Activated T-cell treated with anti-CD3 and anti-CD28 coated beads, Interleukin-2, amount 50 U/mL, for 48 hours (primary cell): ENCODE data around the gene DIAPH1.

ENCODE experiments used
- DNase-seq, 2 experiments: peaks; one replicate each; pipeline ENCODE4 v3.0.0-alpha.2; 2020

Gene DIAPH1

DNA sequence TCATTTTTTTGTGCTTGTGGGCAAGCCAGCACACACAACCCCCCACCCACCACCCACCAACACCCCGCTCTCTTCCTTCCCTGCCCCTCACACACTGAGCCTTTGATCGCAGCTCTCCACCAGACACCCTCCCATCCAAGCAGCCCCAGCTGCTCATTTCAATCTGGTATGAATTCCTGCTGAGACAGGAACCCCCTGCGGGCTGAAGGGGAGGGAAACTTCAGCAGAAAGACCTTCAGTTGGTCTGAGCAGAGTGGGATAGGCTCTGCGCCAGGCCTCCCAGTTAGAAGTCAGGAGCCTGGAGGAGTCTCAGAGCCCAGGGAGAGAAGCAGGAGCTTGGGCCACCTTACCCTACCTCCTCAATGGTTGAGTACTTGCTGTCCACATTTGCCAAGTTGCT is 122.8 kb downstream of the DIAPH1 start:
- DNase-seq = no peak

DNA sequence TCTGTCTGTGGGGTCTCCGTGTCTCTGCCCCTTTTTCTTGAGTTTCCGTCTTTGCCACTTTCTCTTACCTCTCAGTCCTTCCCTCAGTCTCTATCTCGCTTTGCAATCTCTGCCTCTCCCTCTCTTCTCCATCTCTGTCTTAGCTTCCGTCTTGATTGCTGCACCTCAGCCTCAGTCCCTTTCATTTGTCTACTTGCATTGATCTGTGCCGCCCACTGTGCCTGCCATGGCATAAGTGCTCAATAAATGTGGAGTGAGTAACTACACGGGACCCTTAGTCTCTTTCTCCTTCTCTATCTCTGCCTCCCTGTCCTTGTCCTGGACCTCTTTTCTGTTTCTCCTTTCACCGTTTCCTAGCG is 123.4 kb downstream of the DIAPH1 start:
- no peak for DNase-seq

DNA sequence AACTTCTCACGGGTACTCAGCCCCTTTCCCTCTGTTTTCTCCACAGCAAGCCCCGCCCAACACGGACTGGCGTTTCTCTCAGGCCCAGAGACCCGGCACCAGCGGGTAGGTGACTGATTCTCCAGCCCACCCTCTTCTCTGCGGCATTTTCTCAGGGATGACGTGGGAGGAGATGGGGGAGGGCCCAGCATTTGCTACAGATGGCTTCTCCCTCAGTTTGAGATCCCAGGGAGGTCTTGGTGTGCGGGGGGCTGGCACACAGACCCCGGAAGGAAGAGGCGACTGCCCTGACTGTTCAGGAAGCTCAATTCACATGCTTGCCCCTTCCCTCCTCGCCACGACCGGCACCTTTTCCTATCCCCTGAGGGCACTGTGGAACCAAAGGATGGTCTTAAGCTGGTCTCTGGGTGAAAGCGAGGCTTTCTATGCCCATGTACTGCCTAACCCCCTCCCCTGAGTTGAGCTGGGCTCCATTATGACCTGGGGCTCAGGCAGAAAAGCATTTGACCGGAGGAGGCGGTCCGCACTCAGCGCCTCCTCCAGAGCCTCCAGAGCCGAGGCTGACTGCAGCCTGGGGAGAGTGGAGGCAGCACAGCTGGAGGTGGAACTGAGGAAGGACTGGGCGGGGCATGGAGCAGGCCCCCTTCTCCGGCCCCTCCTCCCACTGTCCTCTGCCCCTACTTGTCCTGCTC is 123.9 kb downstream of the DIAPH1 start:
- DNase-seq = no peak

DNA sequence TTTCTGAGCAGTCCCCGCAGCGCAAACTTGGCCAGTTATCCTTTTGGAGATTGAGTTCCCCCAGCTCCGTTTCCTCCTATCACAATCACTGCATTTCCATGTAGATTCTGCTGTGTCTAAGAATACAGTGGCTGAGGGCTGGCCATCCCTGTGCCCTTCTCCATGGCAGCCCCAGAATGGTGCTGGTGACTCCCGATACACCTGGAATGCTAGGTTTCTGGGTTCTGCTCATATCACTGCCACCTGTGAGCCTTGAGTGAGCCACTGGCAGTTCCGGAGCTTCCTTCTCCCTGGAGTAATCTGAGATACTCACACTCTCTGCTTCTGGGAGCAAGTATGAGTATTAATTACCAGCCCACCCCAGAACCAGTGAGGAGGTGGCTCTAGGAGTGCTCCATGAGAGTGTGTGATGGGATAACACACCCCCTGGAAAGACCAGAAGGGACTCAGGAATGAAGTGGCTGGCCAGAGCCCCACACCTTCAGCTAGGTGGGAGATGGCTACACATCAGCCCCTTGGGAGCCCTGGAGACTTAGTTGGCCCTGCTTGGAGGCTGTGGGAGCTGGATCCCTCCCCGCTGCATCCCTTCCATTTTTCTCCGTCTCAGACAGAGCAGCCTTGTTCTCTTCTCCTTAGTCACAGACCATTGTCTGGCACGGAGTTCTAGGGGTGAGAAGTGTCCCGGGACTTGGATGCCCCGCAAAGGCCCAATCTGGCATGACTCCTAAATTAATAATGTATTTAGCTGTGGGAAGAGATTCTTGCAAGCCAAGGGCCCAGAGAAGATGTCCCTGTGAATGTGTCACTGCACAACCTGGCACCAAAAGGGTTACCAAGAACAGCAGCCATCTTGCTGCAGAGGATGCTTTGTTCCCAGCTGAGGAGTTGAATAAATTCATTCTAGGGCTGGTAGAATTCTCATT is 125.0 kb downstream of the DIAPH1 start:
- DNase-seq = no peak

DNA sequence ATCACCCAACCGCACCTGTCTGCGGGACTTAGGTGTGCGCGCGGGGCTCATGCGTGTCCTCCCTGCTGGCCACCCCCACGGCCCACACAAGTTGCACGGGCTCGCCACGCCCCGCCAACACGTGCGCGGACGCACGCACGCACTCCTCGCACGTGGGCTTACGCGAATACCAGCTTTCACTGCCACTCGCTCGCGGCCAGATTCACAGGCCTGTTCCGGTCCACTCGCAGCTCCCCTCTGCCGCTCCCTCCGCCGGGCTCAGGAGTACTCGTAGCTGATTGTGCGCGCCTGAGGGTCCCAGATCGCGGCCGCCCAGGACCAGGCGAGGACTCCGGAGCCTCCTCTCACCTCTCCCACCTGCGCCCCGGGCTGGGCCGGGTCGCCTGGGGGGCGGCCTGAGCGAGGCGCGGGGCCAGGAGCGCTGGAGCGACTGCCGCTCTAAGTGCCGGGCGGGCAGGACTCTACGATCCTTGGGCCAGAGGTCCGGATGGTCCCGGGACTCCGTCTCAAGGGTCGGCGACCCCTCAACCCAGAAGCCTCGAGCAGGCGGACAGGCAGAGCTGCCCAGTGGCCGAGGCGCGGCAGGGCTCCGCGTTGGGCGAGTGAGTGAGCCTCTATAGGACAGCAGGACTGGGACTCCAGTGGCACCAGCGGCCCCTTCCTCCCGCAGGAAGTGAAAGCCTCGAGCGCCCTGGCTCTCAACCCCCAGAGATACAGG is 126.5 kb downstream of the DIAPH1 start:
- DNase-seq = peak; percentile 43 to 52

DNA sequence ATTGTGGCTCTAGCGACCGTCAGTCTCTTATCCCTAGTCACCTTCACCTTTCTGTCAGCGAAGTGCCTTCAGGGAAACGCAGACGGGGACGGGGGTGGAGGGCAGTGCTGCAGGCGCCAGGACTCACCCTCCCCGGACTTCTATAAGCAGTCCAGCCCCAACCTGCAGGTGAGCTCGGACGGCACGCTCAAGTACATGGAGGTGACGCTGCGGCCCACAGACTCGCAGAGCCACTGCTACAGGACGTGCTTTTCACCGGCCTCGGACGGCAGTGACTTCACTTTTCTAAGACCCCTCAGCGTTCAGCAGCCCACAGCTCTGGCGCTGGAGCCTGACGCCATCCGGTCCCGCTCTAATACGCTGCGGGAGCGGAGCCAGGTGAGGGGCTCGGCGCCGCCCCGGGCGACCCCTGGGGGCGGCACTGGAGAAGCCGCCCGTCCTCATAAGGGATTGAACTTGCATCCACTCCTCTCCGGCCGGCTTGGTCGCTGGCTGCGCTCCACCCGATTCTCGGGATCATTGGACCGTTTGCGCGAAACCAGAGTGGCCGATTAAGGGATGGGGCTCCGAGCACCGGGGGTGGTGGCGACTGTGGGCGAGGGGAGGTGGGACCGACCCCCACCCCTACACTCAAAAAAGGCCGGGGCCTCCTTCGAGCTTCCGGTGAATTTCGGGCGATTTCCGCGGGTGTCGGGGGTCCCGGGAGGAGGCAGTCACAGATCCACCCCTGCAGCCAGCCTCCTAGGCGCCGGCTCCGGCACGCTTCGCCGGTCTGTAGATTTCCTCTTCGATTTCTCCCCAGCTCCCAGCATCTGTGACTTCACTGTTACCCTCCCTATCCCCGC is 127.3 kb downstream of the DIAPH1 start:
- no peak for DNase-seq

DNA sequence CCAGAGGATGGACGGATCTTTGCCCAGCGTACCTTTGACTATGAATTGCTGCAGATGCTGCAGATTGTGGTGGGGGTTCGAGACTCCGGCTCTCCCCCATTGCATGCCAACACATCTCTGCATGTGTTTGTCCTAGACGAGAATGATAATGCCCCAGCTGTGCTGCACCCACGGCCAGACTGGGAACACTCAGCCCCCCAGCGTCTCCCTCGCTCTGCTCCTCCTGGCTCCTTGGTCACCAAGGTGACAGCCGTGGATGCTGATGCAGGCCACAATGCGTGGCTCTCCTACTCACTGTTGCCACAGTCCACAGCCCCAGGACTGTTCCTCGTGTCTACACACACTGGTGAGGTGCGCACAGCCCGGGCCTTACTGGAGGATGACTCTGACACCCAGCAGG is 128.0 kb downstream of the DIAPH1 start:
- no peak for DNase-seq

DNA sequence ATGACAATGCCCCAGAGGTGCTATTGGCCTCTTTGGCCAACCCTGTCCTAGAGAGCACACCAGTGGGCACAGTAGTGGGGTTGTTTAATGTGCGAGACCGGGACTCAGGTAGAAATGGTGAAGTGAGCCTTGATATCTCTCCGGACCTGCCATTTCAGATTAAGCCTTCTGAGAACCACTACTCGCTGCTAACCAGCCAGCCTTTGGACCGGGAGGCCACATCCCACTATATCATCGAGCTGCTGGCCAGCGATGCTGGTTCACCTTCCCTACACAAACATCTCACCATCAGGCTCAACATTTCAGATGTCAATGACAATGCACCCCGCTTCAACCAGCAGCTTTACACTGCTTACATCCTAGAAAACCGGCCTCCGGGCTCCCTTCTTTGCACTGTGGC is 128.5 kb downstream of the DIAPH1 start:
- DNase-seq = no peak

DNA sequence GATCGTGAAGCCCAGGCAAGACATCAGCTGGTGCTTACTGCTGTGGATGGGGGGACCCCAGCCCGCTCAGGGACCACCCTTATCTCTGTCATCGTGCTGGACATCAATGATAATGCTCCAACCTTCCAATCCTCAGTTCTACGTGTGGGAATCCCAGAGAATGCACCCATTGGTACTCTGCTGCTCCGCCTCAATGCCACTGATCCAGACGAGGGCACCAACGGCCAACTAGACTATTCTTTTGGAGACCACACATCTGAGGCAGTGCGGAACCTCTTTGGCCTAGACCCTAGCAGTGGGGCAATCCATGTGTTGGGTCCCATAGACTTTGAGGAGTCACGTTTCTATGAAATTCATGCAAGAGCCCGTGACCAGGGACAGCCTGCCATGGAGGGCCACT is 129.0 kb downstream of the DIAPH1 start:
- no peak for DNase-seq

DNA sequence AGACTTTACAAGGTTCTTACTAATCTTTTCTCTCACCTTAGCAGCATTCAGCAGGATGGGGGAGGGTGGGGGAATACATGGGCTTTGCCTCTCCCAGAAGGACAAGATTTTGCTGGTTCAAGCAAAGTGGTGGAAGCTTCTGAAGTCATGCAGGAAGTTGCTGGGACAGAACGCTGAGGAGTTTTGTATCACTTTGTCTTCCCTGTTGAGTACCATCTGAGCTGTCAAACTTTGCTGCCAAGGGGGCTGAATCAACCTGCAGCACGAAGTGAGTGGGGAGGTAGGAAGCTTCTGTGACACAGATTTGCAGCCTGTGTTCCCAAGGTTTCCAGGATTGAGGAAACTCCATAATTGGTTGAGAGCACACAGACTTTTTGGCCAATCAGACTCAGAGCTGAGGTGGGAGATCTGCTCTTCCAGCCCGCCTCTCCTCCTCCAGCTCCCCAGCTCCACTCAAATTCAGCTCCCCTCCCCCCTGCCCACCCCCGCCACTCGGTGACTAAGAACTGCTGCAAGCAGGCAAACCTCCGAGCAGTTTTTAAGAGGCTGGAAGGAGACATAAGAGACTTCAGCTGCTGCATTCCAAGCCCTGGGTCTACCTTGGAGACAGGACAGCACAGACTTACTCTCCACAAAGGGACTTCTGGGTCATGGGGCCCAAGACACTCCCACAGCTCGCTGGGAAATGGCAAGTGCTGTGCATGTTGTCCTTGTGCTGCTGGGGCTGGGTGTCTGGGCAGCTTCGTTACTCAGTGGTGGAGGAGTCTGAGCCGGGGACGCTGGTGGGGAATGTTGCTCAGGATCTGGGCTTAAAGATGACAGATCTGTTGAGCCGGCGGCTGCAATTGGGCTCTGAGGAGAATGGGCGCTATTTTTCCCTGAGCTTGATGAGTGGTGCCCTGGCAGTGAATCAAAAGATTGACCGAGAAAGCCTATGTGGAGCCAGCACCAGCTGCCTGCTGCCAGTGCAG is 129.9 kb downstream of the DIAPH1 start, which contains the start of gene PCDHGC5:
PCDHGC5 (plus strand) TSS at position 491 of the 971 bp plus-strand sequence; CDS start at position 651, 160 bp downstream.
- DNase-seq = no peak

DNA sequence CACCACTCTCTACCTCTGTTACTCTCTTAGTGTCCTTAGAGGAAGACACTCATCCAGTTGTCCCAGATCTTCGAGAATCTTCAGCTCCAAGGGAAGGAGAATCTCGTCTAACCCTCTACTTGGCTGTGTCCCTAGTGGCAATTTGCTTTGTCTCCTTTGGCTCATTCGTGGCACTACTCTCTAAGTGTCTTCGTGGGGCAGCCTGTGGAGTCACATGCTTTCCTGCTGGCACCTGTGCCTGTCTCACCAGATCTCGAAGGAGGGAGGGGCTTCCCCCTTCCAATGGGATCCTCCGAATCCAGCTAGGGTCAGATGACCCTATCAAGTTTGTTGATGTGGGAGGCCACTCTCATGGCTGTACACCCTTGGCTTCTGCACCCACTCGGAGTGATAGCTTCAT is 131.7 kb downstream of the DIAPH1 start:
- DNase-seq = no peak

DNA sequence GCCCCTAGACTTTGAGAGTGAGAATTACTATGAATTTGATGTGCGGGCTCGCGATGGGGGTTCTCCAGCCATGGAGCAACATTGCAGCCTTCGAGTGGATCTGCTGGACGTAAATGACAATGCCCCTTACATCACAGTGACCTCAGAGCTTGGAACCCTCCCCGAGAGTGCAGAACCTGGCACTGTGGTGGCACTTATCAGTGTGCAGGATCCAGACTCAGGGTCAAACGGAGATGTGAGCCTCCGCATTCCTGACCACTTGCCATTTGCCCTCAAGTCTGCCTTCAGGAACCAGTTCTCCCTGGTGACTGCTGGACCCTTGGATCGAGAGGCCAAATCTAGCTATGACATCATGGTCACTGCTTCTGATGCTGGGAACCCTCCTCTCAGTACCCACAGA is 132.7 kb downstream of the DIAPH1 start:
- DNase-seq = no peak

DNA sequence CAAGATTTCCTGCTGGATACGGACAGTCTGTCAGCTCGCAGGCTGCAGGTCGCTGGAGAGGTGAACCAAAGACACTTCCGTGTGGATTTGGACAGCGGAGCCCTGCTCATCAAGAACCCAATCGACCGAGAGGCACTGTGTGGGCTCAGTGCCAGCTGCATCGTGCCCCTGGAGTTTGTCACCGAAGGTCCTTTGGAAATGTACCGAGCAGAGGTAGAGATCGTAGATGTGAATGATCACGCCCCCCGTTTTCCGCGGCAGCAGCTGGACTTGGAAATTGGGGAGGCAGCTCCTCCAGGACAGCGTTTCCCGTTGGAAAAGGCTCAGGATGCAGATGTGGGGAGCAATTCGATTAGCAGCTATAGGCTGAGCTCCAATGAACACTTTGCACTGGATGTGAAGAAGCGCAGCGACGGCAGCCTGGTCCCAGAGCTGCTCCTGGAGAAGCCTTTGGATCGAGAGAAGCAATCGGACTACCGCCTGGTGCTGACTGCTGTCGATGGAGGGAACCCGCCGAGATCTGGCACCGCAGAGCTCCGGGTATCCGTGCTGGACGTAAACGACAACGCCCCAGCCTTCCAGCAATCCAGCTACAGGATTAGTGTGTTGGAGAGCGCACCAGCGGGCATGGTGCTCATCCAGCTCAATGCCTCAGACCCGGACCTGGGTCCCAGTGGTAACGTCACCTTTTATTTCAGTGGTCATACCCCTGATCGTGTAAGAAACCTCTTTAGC is 133.3 kb downstream of the DIAPH1 start:
- no peak for DNase-seq

DNA sequence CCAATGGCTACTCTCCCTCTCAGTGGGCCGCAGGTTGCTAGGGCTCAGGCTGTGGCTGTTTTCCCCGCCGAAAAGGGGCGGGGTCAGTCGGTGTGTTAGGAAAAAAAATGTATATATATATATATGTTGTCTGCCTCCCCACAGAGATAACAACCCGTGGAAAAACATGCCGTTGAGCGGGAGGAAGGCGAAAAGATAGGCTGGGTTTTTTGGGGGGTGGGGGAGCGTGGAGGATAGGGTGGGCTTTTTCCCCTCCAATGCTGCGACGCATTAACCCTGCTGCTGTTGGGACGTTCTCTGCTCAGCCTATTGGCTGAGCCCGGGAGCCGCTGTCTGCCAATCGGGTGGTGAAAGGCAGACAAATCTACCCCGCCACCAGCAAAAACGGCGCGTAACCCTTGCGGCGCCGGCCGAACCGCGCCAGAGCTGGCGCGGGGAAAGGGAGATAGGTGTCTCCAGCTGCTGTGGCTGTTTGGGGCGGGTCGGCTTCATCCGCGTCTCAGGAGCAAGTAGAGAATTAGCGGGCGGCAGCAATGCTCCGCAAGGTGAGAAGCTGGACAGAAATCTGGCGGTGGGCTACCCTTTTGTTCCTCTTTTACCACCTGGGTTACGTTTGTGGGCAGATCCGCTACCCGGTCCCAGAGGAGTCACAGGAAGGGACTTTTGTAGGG is 134.0 kb downstream of the DIAPH1 start, which contains the start of gene PCDHGC4:
PCDHGC4 (plus strand) TSS at position 390 of the 671 bp plus-strand sequence; CDS start at position 534, 144 bp downstream.
- DNase-seq = no peak

DNA sequence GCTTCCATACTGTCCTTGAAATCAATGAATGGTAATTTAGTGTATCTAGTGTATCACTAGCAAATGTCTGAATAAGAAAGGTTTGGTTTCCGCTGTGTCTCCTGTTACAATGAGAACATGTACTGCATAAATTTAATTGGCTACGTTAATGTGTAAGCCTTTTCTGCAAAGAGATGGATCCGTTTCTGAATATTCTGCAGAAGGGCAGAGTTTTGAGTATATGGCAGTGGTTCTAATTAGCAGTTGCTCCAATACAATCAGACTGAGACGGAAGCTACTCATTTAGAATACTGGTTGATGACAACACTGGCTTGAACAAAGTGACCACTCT is 134.5 kb downstream of the DIAPH1 start:
- DNase-seq = no peak

DNA sequence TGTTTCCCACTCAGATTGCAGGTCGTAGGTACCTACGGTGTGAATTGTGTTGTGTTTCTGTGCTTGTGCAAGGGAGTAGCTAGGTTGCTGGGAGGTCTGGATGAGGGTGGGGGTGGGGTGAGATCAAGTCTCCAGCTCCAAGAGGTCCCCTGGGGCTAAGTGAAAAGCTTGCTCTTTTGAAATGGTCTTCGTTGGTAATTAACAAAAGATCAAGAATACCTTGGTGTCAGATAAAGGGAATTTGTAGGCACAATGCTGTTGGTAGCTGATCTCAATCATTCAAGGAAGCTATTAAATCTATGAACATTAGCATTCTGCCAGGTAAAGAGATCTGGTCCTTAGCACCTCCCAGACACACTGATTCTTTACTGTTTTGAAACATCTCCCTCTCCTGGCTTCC is 134.9 kb downstream of the DIAPH1 start:
- DNase-seq = no peak

DNA sequence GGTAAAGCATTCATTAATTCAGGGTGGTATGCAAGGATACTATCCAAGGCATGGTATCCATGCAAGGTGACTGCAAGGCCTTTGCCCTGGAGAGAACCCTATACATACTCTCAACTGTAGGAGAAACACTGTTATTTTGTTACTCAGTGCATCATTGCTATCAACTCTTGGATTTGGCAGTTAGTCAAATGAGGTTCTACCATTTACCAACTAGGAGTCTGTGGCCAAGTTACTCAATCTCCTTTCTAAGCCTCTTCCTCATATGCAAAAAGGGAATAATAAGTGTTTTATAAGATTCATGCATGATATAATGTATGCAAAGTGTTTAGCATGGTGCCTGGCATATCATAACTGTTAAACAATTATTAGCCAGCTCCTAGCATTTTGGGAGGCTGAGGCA is 139.0 kb downstream of the DIAPH1 start:
- no peak for DNase-seq

DNA sequence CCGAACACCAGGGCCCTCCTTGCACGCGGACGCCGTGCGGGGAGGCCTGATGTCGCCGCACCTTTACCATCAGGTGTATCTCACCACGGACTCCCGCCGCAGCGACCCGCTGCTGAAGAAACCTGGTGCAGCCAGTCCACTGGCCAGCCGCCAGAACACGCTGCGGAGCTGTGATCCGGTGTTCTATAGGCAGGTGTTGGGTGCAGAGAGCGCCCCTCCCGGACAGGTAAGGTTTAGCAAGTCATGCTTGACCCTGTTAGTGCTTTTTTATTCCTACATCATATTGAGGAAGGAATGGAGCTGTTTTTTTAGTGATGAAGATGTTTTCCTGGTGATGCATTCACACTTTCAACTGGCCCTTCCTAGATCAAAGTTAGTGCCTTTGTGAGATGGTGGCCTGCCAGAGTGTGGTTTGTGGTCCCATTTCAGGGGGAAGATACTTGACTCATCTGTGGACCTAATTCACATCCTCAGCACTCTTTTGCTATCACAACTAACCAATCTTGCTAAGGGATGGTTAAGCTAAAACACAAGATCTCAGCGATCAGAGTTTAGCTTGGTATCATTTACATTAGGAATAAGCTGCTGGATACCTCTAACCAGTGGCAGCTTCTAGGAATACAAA is 140.4 kb downstream of the DIAPH1 start:
- no peak for DNase-seq

DNA sequence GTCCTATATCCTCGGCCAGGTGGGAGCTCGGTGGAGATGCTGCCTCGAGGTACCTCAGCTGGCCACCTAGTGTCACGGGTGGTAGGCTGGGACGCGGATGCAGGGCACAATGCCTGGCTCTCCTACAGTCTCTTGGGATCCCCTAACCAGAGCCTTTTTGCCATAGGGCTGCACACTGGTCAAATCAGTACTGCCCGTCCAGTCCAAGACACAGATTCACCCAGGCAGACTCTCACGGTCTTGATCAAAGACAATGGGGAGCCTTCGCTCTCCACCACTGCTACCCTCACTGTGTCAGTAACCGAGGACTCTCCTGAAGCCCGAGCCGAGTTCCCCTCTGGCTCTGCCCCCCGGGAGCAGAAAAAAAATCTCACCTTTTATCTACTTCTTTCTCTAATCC is 141.0 kb downstream of the DIAPH1 start:
- DNase-seq = no peak
